GM19240 (cell line): ENCODE data around the gene UNC50.
"Not testable (repeated sequence)": the region's sequence is repeated elsewhere in the genome, so short reads cannot be mapped to it uniquely, and the experiment has no call there.

Experiments used
- DNase-seq: peaks from one replicate; pipeline ENCODE4 v3.0.0; 2011; ENCODE audit warnings: low spot score; ENCODE audit not compliant: insufficient read length

Gene UNC50

GRCh38 chr2:98576666-98577312 lies 31.6 kb upstream of the UNC50 start:
- DNase-seq = no peak

- DNase-seq = no peak
These were observed 31.1 kb upstream of the UNC50 start for GRCh38 chr2:98577313-98577712.

- no peak for DNase-seq
These were observed 30.2 kb upstream of the UNC50 start for GRCh38 chr2:98578231-98578630.

GRCh38 chr2:98579926-98580325 lies 28.5 kb upstream of the UNC50 start:
- DNase-seq = no peak

- no peak for DNase-seq
These were observed 27.6 kb upstream of the UNC50 start for GRCh38 chr2:98580656-98581284.

GRCh38 chr2:98582523-98582922 lies 25.9 kb upstream of the UNC50 start:
- DNase-seq = no peak

- no peak for DNase-seq
These were observed 25.1 kb upstream of the UNC50 start for GRCh38 chr2:98583276-98583675.

GRCh38 chr2:98583816-98584618 lies 24.4 kb upstream of the UNC50 start:
- no peak for DNase-seq

GRCh38 chr2:98585386-98585785 lies 23.0 kb upstream of the UNC50 start:
- no peak for DNase-seq

- DNase-seq = no peak
These were observed 21.7 kb upstream of the UNC50 start for GRCh38 chr2:98586551-98587140.

- DNase-seq = no peak
These were observed 19.4 kb upstream of the UNC50 start for GRCh38 chr2:98588880-98589431.

GRCh38 chr2:98589489-98589888 lies 18.9 kb upstream of the UNC50 start:
- no peak for DNase-seq

GRCh38 chr2:98592565-98592964 lies 15.8 kb upstream of the UNC50 start:
- no peak for DNase-seq

GRCh38 chr2:98594665-98595064 lies 13.7 kb upstream of the UNC50 start:
- DNase-seq = not testable (repeated sequence)

GRCh38 chr2:98598781-98599428 lies 9.5 kb upstream of the UNC50 start:
- DNase-seq = no peak

GRCh38 chr2:98601532-98602132 lies 6.8 kb upstream of the UNC50 start:
- DNase-seq = no peak

GRCh38 chr2:98604547-98604946 lies 3.8 kb upstream of the UNC50 start:
- no peak for DNase-seq

GRCh38 chr2:98605076-98605475 lies 3.3 kb upstream of the UNC50 start:
- no peak for DNase-seq

GRCh38 chr2:98606431-98606830 lies 2.0 kb upstream of the UNC50 start:
- no peak for DNase-seq

- DNase-seq = no peak
These were observed 1.3 kb upstream of the UNC50 start for GRCh38 chr2:98607104-98607503.

GRCh38 chr2:98607741-98608115 lies 661 bp upstream of the UNC50 start:
- DNase-seq = no peak
